Peyer's patch (tissue), 4 donors: ENCODE results near the gene TNFAIP8L2.

Experiments
- CTCF ChIP-seq, 6 experiments: fragments of 450-650 bp in 4 of 6; fragments of 200-600 bp in 2 of 6; sonication (generic) in 1 of 6; IDR thresholded peaks; one replicate each; pipeline ENCODE4 v1.5.1; 2017 to 2019; ENCODE audit warnings: antibody characterized with exemption in 6 of 6, mild to moderate bottlenecking in 3 of 6, moderate library complexity in 1 of 6
- POLR2A ChIP-seq, 2 donors: fragments of 450-650 bp; IDR thresholded peaks; one replicate each; pipeline ENCODE4 v1.5.1; 2017; ENCODE audit warnings: antibody characterized with exemption in 2 of 2, mild to moderate bottlenecking in 2 of 2, moderate library complexity in 2 of 2

DNA sequence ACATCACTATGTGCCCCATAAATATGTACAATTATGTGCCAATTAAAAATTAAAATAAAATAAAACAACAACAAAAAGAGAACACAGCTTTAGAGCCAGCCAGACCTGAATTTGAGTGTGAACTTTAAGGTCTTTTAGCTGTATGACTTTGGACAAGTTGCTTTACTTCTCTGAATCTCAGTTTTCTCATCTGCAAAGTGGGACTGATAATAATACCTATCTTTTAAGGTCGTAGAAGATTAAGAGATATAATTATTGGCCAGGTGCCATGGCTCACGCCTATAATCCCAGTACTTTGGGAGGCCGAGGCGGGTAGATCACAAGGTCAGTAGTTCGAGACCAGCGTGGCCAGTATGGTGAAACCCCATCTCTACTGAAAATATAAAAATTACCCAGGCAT, 36.9 kb downstream of the TNFAIP8L2 start:
- no peak for TF ChIP-seq CTCF (IDR thresholded peaks at IDR 0.05)
- no peak for TF ChIP-seq POLR2A (IDR thresholded peaks at IDR 0.05)
